Right lobe of liver (tissue), 6 donors: ENCODE measurements around the gene TMEM50B. TPM values are rescaled to one million over a fixed set of nuclear protein-coding genes. Genes with fewer than 3 reads are reported as not detected.

Source experiments
- ATAC-seq, 4 donors: fragments of 200-7000 bp; cut with Tn5 transposase; one replicate each; pipeline ENCODE4 v1.9.1; 2020; ENCODE audit warnings: mild to moderate bottlenecking in 4 of 4, moderate library complexity in 4 of 4
- DNase-seq, 3 donors: peaks; one replicate each; pipeline ENCODE4 v3.0.0-alpha.2; 2020
- H3K27ac ChIP-seq, 3 donors: fragments of 200-600 bp; one replicate each; pipeline ENCODE4 v1.8.0; 2022
- H3K27me3 ChIP-seq, 2 donors: fragments of 200-600 bp; one replicate each; pipeline ENCODE4 v1.8.0; 2022
- H3K36me3 ChIP-seq, 4 donors: fragments of 200-600 bp; sonication (generic) in 1 of 4; one replicate each; pipeline versions ENCODE4 v1.5.1 to v1.8.0; 2017 to 2022; ENCODE audit warnings: control low read depth in 1 of 4
- H3K4me1 ChIP-seq, 4 donors: fragments of 200-600 bp; sonication (generic) in 1 of 4; one replicate each; pipeline versions ENCODE4 v1.5.1 to v1.8.0; 2017 to 2022; ENCODE audit warnings: control low read depth in 1 of 4
- H3K4me3 ChIP-seq, 3 donors: fragments of 200-600 bp; one replicate each; pipeline ENCODE4 v1.8.0; 2022
- H3K9me3 ChIP-seq, 4 donors: fragments of 200-600 bp; sonication (generic) in 1 of 4; one replicate each; pipeline versions ENCODE4 v1.5.1 to v1.8.0; 2017 to 2022; ENCODE audit warnings: control low read depth in 1 of 4
- CTCF ChIP-seq, 4 donors: fragments of 200-600 bp in 3 of 4; fragments of 450-650 bp in 1 of 4; IDR thresholded peaks; one replicate each; pipeline versions ENCODE4 v1.5.1 to v1.8.0; 2016 to 2022; ENCODE audit warnings: antibody characterized with exemption in 4 of 4, mild to moderate bottlenecking in 2 of 4
- POLR2A ChIP-seq: fragments of 450-650 bp; IDR thresholded peaks from one replicate; pipeline ENCODE4 v1.6.1; 2017; ENCODE audit warnings: antibody characterized with exemption, mild to moderate bottlenecking
- WGBS: methylation state at CpG from one replicate; pipeline ENCODE4 v1.1.6; 2018; ENCODE audit warnings: low coverage, low lambda C conversion rate; ENCODE audit not compliant: insufficient coverage; ENCODE audit errors: missing lambda C conversion rate; 5-methylcytosine and 5-hydroxymethylcytosine counted together
- intact Hi-C, 2 donors: fragments of 100-400 bp; cut with DNase I; formaldehyde crosslinking; loops; one replicate each; pipeline versions ENCODE4 v1.11.2 to v1.14.1; 2022
- total RNA-seq, 6 experiments: library from RNA; depleted of rRNA in 2 of 6; stranded (reverse); fragments of >200 nt in 2 of 6; fragmentation: NEBNext Ultra II Directional in 3 of 6; extraction: Animal tissue kit (Norgen Biotek cat#: 25700) in 3 of 6; gene quantifications; one replicate each; pipeline versions ENCODE4 v1.1.0 to v1.2.4, GENCODE V29; 2016 to 2023
- donor health status: DM: no; HTN: yes; CAD: no.
- donor health status: DM: no; HTN: no; CAD: no.
- donor health status: DM: no; HTN: no; CAD: no.
- donor health status: DM: no; HTN: yes; CAD: no.
- donor health status: DM: no; HTN: yes; CAD: no.

Gene TMEM50B
- total RNA-seq, 6 experiments from 2014 or later, result 13.0 to 35.4 (median 20.2) TPM

DNA sequence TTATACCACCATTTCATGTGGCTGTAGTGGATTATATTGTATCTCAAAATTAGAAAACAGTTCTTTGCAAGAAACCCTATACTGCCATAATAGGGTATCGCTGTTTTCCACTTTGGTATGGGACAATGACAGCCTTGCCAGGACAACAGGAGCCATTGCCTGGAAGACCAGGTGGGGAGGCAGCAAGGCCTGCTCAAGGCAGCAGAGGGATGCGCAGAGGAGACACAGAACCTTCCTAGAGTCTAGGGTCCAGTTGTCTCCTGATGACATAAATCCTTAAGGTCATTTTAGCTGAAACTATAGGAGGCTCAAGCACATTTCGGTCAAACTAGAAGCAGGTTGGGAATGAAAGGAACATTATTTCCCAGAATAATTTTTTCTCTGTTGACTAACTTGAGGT, 48.9 kb downstream of the TMEM50B start:
- intact Hi-C loops, result no loop called here
- no peaks in the 10 kb centered on the region for H3K27me3 ChIP-seq
- TF ChIP-seq POLR2A, result no peak
- no peak for TF ChIP-seq CTCF (IDR thresholded peaks at IDR 0.05)
- H3K36me3 ChIP-seq, result peaks cover 13 to 88% (median 44%) of the 10 kb centered on the region in 4 donors
- DNase-seq (no peak), ATAC-seq (no peak)
- H3K4me3 ChIP-seq, result no peak overlapping the region
- H3K27ac ChIP-seq, result no peak overlapping the region
- H3K9me3 ChIP-seq, result no peaks in the 10 kb centered on the region
- no peaks in the 10 kb centered on the region for H3K4me1 ChIP-seq
- WGBS, result 97% methylated on average over 3 of the region's 3 CpGs

GRCh38 chr21:33428669-33429068, 51.1 kb downstream of the TMEM50B start:
- Histone ChIP-seq H3K4me3 (no peak overlapping the region), H3K4me1 (no peaks in the 10 kb centered on the region), H3K27ac (no peak overlapping the region), H3K36me3 (peaks cover 10 to 92% (median 41%) of the 10 kb centered on the region in 4 donors), H3K9me3 (no peaks in the 10 kb centered on the region), H3K27me3 (no peaks in the 10 kb centered on the region)
- DNase-seq (no peak), ATAC-seq (peak; percentile 41 to 62 (median 49))
- TF ChIP-seq CTCF (IDR thresholded peaks at IDR 0.05), result no peak
- TF ChIP-seq POLR2A, result no peak
- intact Hi-C loops, result no loop called here
- 67% methylated on average over 2 of the region's 8 CpGs for WGBS

- TF ChIP-seq POLR2A (no peak), CTCF (IDR thresholded peaks at IDR 0.05) (no peak)
- H3K27me3 ChIP-seq, result no peaks in the 10 kb centered on the region
- no peak for DNase-seq
- ATAC-seq, result no peak
- H3K36me3 ChIP-seq, result peaks cover 4 to 84% (median 31%) of the 10 kb centered on the region in 4 donors
- H3K4me1 ChIP-seq, result no peaks in the 10 kb centered on the region
- no peak overlapping the region for H3K27ac ChIP-seq
- H3K4me3 ChIP-seq, result no peak overlapping the region
- no peaks in the 10 kb centered on the region for H3K9me3 ChIP-seq
- WGBS, result 91% methylated on average over 7 of the region's 7 CpGs
- intact Hi-C loops, result no loop called here
Measured at GRCh38 chr21:33427051-33427450, 52.7 kb downstream of the TMEM50B start.

- Histone ChIP-seq H3K4me1 (no peaks in the 10 kb centered on the region), H3K9me3 (no peaks in the 10 kb centered on the region), H3K27me3 (no peaks in the 10 kb centered on the region), H3K4me3 (no peak overlapping the region), H3K36me3 (peaks cover 4 to 81% (median 27%) of the 10 kb centered on the region in 4 donors), H3K27ac (no peak overlapping the region)
- DNase-seq, result no peak
- intact Hi-C loops, result no loop called here
- ATAC-seq, result peak in 2 of 4 donors; percentile 30 to 52
- TF ChIP-seq CTCF (IDR thresholded peaks at IDR 0.05) (no peak), POLR2A (no peak)
- WGBS, result 65% methylated on average over 2 of the region's 3 CpGs
Measured at GRCh38 chr21:33425825-33426224, 53.9 kb downstream of the TMEM50B start.

DNA sequence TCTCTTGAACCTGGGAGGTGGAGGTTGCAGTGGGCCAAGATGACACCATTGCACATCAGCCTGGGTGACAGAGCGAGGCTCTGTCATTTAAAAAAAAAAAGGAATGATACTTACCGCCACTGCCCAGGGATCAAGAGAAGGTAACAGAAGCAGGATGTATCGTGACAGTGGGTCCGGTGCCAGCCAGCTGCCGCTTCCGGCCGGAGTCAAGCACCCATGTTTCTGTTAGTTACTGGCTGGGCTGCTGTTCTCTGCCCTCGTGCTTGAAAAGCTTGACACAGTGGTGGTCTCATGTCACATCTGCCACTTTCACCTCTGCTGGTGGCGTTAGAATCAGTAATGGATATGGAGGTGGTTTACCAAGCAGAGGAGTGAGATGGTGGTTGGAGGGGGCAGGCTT, 55.6 kb downstream of the TMEM50B start:
- Histone ChIP-seq H3K9me3 (no peaks in the 10 kb centered on the region), H3K36me3 (peaks cover 0 to 78% (median 21%) of the 10 kb centered on the region in 4 donors), H3K27ac (no peak overlapping the region), H3K4me3 (no peak overlapping the region), H3K4me1 (no peaks in the 10 kb centered on the region), H3K27me3 (no peaks in the 10 kb centered on the region)
- no peak for DNase-seq
- intact Hi-C loops, result no loop called here
- ATAC-seq, result no peak
- TF ChIP-seq POLR2A (no peak), CTCF (IDR thresholded peaks at IDR 0.05) (no peak)
- whole genome bisulfite sequencing, result 100% methylated on average over 3 of the region's 9 CpGs
